DMS53 treated with DMSO at 0.1 percent for 48 hours (cell line): ENCODE results near the gene USP15.
"Not testable (repeated sequence)": the region's sequence is repeated elsewhere in the genome, so short reads cannot be mapped to it uniquely, and the experiment has no call there.

ENCODE experiments used
- DNase-seq: peaks from one replicate; lab custom pipeline; 2025; ENCODE audit not compliant: unreplicated experiment; lab: John Stamatoyannopoulos, UW

USP15 gene

GRCh38 chr12:62436164-62436503 lies 175.9 kb downstream of the USP15 start:
- no peak for DNase-seq

GRCh38 chr12:62438098-62438692 lies 178.0 kb downstream of the USP15 start:
- DNase-seq: peak; percentile 54

- no peak for DNase-seq
Observed at GRCh38 chr12:62446754-62447452, 186.7 kb downstream of the USP15 start.

GRCh38 chr12:62448436-62448835 lies 188.2 kb downstream of the USP15 start:
- no peak for DNase-seq

GRCh38 chr12:62455429-62455828 lies 195.2 kb downstream of the USP15 start:
- DNase-seq: not testable (repeated sequence)

- DNase-seq: no peak
Observed at GRCh38 chr12:62458626-62459025, 198.4 kb downstream of the USP15 start.

- DNase-seq: no peak
Observed at GRCh38 chr12:62459976-62460375, 199.8 kb downstream of the USP15 start.

GRCh38 chr12:62461171-62461837 lies 201.1 kb downstream of the USP15 start:
- DNase-seq: not testable (repeated sequence)

- not testable (repeated sequence) for DNase-seq
Observed at GRCh38 chr12:62463252-62463651, 203.0 kb downstream of the USP15 start.
